HG02981 (cell line): ENCODE data around the gene AP1S1.
"Not testable (repeated sequence)": the region's sequence is repeated elsewhere in the genome, so short reads cannot be mapped to it uniquely, and the experiment has no call there.

Experiments
- ATAC-seq: cut with Tn5 transposase; IDR thresholded peaks from one replicate; pipeline ENCODE4 v1.9.1; 2021; ENCODE audit warnings: mild to moderate bottlenecking, moderate library complexity; ENCODE audit not compliant: unreplicated experiment

AP1S1 gene

DNA sequence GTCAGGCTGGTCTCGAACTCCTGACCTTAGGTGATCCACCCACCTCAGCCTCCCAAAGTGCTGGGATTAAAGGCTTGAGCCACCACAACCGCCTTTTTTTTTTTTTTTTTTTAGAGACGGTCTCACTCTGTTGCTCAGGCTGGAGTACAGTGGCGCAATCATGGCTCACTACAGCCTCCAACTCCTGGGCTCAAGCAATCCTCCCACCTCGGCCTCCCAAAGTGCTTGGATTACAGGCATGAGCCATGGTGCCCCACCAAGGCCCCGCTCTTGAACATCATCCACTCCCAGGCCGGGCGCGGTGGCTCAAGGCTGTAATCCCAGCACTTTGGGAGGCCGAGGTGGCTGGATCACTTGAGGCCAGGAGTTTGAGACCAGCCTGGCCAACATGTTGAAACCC is 45.2 kb downstream of the AP1S1 start:
- ATAC-seq, result not testable (repeated sequence)

DNA sequence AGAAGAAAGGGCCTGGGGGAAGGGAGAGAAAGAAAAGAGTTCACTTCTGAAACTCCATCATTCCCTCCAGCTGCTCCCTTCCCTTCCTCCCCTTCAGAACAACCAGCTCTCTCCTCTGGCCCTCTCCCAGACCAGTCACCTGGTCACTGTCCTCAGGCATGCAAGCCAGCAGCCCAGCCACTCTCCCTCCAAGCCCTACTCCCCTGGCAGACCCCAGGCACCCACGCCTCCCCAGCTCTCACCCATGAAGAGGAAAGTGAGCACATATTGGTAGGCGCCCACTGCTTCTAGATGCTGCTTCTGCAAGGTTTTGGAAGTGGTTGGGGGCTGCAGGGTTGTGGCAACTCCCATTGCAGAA is 46.2 kb downstream of the AP1S1 start:
- no peak for ATAC-seq

- no peak for ATAC-seq
Measured at GRCh38 chr7:101200862-101201599, 46.8 kb downstream of the AP1S1 start, which contains the start of gene MOGAT3. Gene MOGAT3 (minus strand): TSS chr7:101201036. CDS start chr7:101200854, 182 bp downstream.

DNA sequence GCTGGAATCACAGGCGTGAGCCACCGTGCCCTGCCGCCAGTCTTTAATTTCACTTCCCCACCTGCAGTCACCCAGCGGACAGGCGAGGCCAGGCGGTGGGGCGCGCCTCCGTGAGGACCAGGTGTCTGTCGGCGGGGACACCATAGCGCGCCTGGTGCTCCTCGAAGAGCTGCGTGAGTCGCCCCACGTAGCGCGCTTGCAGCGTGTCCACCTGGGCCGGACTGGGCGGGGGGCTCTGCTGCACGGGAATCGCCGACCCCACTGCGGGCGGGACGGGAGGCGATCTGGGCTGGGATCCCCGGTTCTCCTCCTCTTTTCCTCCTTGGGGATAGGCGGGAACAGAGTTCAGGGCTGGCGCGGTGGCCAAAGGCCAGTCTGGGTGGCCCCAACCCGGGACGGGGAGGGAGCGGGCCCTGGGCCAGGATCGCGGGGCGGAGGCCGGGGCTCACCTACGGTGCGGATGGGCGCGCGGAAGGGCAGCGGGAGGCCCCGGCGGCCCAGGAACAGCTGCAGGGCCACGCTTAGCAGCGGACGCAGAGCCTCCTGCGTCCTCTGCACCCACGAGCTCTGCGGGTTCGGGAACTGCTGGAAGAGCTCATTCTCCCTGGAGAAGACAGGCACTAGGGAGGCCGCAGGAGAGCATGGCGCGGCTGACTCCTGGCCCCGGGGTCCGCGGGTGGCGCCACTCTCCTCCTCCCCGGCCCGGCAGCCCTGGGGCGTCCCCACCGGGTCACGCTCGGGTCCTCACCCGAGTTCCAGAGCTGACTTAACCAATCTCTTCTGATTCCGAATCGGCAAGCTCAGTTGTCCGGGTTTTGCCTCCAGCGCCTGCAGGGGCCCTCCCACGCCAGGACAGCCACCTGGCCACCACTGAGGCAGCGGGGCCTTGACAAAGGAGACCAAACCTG is 47.7 kb downstream of the AP1S1 start:
- no peak for ATAC-seq

- ATAC-seq, result no peak
Measured at GRCh38 chr7:101202603-101202918, 48.3 kb downstream of the AP1S1 start.

GRCh38 chr7:101203740-101204738 is 49.8 kb downstream of the AP1S1 start:
- ATAC-seq, result not testable (repeated sequence)

DNA sequence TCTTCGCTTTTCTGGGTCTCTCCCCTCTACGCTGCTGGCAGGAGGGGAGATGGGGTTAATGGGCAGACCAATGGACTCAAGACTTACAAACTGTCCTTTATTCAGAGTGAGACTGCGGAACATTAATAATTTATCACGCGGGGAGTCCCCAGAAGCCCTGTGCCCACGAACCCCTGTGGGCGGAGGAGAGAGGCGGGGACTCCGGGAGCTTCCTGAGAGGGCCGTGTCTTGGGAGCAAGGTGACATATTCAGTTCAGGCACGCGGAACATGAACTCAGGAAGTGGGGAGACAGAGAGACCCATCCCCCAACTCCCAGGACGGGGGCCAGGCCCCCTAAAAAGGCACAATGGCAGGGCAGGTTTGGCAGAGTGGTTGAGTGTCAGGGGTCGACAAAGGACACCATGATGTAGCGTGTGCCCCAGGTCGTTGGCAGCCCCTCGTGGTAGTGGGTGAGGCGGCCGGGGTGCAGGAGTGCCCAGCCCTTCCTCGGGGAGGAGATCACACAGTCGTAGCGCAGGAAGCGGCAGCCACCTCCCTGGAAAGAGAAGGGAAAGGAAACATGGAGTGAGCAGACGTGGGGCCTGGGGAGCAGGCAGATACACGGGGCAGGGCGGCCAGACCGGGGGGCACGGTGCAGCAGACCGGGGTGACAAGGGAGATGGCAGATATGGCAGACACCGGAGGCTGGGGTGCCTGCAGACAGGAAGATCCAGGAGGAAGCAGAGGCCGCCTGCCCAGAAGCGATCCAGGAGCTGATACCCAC is 51.8 kb downstream of the AP1S1 start:
- no peak for ATAC-seq

GRCh38 chr7:101206665-101207042 is 52.4 kb downstream of the AP1S1 start:
- ATAC-seq, result no peak

GRCh38 chr7:101207459-101207858 is 53.2 kb downstream of the AP1S1 start:
- no peak for ATAC-seq

- no peak for ATAC-seq
Measured at GRCh38 chr7:101208794-101209193, 54.5 kb downstream of the AP1S1 start.

- ATAC-seq, result no peak
Measured at GRCh38 chr7:101210143-101210542, 55.9 kb downstream of the AP1S1 start.
